Fibroblast of lung (primary cell): ENCODE data around the gene HBQ1. TPM values are rescaled to one million over a fixed set of nuclear protein-coding genes. Genes with fewer than 3 reads are reported as not detected.

Experiments used
- DNase-seq, 2 donors: peaks; one replicate each; pipeline versions ENCODE4 v3.0.0 to v3.0.0-alpha.2; 2010; ENCODE audit warnings: low read depth in 2 of 2
- H2AFZ ChIP-seq: 2 replicates; pipeline ENCODE4 v1.5.1; 2012; ENCODE audit warnings: low read length, control low read depth, inconsistent platforms
- H3K27ac ChIP-seq: 2 replicates; pipeline ENCODE4 v1.5.1; 2011; ENCODE audit warnings: low read length, control low read depth; ENCODE audit not compliant: insufficient read depth
- H3K27me3 ChIP-seq: 2 replicates; pipeline ENCODE4 v1.5.1; 2011; ENCODE audit warnings: mild to moderate bottlenecking, low read length; ENCODE audit not compliant: control insufficient read depth, insufficient read depth
- H3K36me3 ChIP-seq: 2 replicates; pipeline ENCODE4 v1.5.1; 2011; ENCODE audit warnings: low read length; ENCODE audit not compliant: control insufficient read depth, insufficient read depth
- H3K4me1 ChIP-seq: 2 replicates; pipeline ENCODE4 v1.5.1; 2011; ENCODE audit warnings: low read length; ENCODE audit not compliant: control insufficient read depth, insufficient read depth; ENCODE audit errors: extremely low read depth
- H3K4me2 ChIP-seq: 2 replicates; pipeline ENCODE4 v1.5.1; 2011; ENCODE audit warnings: low read length, control low read depth; ENCODE audit not compliant: insufficient read depth; ENCODE audit errors: extremely low read depth
- H3K4me3 ChIP-seq, 4 experiments: fragments of 200-600 bp in 1 of 4; sonication (generic) in 1 of 4; replicated peaks in 1 of 4; 2 replicates each; pipeline ENCODE4 v1.5.1; 2011 to 2016; ENCODE audit warnings: low read length in 4 of 4, low read depth in 3 of 4, mild to moderate bottlenecking in 3 of 4, control low read depth in 2 of 4, inconsistent platforms in 1 of 4, mixed read lengths in 1 of 4; ENCODE audit not compliant: insufficient read depth in 1 of 4; ENCODE audit errors: control extremely low read depth in 1 of 4
- H3K79me2 ChIP-seq: 2 replicates; pipeline ENCODE4 v1.5.1; 2012; ENCODE audit warnings: mild to moderate bottlenecking, low read length, inconsistent platforms; ENCODE audit not compliant: control insufficient read depth, insufficient read depth
- H3K9ac ChIP-seq: 2 replicates; pipeline ENCODE4 v1.5.1; 2011; ENCODE audit warnings: mild to moderate bottlenecking, low read length, control low read depth; ENCODE audit not compliant: insufficient read depth
- H3K9me3 ChIP-seq: 2 replicates; pipeline ENCODE4 v1.5.1; 2012; ENCODE audit warnings: low read depth, low read length; ENCODE audit not compliant: control insufficient read depth, insufficient read depth
- H4K20me1 ChIP-seq: 2 replicates; pipeline ENCODE4 v1.5.1; 2011; ENCODE audit warnings: low read length; ENCODE audit not compliant: control insufficient read depth, insufficient read depth; ENCODE audit errors: extremely low read depth
- EZH2 ChIP-seq: IDR thresholded peaks from 2 replicates; pipeline ENCODE4 v1.5.1; 2012; ENCODE audit warnings: low read length, control low read depth, mild to moderate bottlenecking; ENCODE audit errors: missing control alignments
- polyA plus RNA-seq, 2 donors: library from polyadenylated mRNA; depleted of rRNA in 1 of 2; stranded (reverse) in 1 of 2; unstranded in 1 of 2; fragments of >200 nt; gene quantifications; 2 replicates each; pipeline ENCODE4 v1.2.1, GENCODE V29; 2011 to 2012; ENCODE audit warnings: missing spikeins in 1 of 2
- total RNA-seq: library from RNA; depleted of rRNA; stranded (reverse); fragments of >200 nt; gene quantifications from 2 replicates; pipeline ENCODE4 v1.2.1, GENCODE V29; 2014
- TF ChIP-seq, protein P1 (sequence below), 2 donors: IDR thresholded peaks in 1 of 2; conservative IDR thresholded peaks in 1 of 2; 1 replicate in 1 of 2; 2 replicates in 1 of 2; pipeline ENCODE4 v1.5.1; 2011 to 2012; ENCODE audit warnings: low read length in 2 of 2, control low read depth in 1 of 2, inconsistent platforms in 1 of 2, low read depth in 1 of 2, mild to moderate bottlenecking in 1 of 2

The HBQ1 gene
- total and polyA plus RNA-seq, 2 donors (not counting 1 experiment from before 2014, with no cell fraction given), result not detected

- Histone ChIP-seq H2AFZ (no peak overlapping the region), H3K4me1 (no peaks in the 10 kb centered on the region), H3K27ac (no peak overlapping the region), H3K79me2 (no peaks in the 10 kb centered on the region), H3K4me3 (no peak overlapping the region), H4K20me1 (no peaks in the 10 kb centered on the region), H3K9me3 (no peaks in the 10 kb centered on the region), H3K9ac (no peak overlapping the region), H3K36me3 (peaks cover 26% of the 10 kb centered on the region), H3K4me2 (no peak overlapping the region), H3K27me3 (no peaks in the 10 kb centered on the region)
- no peak for DNase-seq
- TF ChIP-seq, protein P1, sequence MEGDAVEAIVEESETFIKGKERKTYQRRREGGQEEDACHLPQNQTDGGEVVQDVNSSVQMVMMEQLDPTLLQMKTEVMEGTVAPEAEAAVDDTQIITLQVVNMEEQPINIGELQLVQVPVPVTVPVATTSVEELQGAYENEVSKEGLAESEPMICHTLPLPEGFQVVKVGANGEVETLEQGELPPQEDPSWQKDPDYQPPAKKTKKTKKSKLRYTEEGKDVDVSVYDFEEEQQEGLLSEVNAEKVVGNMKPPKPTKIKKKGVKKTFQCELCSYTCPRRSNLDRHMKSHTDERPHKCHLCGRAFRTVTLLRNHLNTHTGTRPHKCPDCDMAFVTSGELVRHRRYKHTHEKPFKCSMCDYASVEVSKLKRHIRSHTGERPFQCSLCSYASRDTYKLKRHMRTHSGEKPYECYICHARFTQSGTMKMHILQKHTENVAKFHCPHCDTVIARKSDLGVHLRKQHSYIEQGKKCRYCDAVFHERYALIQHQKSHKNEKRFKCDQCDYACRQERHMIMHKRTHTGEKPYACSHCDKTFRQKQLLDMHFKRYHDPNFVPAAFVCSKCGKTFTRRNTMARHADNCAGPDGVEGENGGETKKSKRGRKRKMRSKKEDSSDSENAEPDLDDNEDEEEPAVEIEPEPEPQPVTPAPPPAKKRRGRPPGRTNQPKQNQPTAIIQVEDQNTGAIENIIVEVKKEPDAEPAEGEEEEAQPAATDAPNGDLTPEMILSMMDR (conservative IDR thresholded peaks at IDR 0.05 in 1 of 2, IDR thresholded peaks at IDR 0.05 in 1 of 2; ENCODE audit: low read depth in 1 of 2, low read length in 2 of 2), result no peak
Observed at GRCh38 chr16:187330-187729, 7.1 kb downstream of the HBQ1 start.

- no peaks in the 10 kb centered on the region for H4K20me1 ChIP-seq
- no peaks in the 10 kb centered on the region for H3K27me3 ChIP-seq
- no peak overlapping the region for H3K4me2 ChIP-seq
- DNase-seq, result no peak
- H3K4me3 ChIP-seq, result no peak overlapping the region
- H3K9me3 ChIP-seq, result no peaks in the 10 kb centered on the region
- H3K79me2 ChIP-seq, result no peaks in the 10 kb centered on the region
- H3K9ac ChIP-seq, result no peak overlapping the region
- no peak overlapping the region for H2AFZ ChIP-seq
- TF ChIP-seq EZH2, result no peak
- TF ChIP-seq, protein P1 (conservative IDR thresholded peaks at IDR 0.05 in 1 of 2, IDR thresholded peaks at IDR 0.05 in 1 of 2; ENCODE audit: low read depth in 1 of 2, low read length in 2 of 2), result no peak
- peaks cover 26% of the 10 kb centered on the region for H3K36me3 ChIP-seq
- no peaks in the 10 kb centered on the region for H3K4me1 ChIP-seq
- no peak overlapping the region for H3K27ac ChIP-seq
Observed at GRCh38 chr16:188674-189073, 8.4 kb downstream of the HBQ1 start.

DNA sequence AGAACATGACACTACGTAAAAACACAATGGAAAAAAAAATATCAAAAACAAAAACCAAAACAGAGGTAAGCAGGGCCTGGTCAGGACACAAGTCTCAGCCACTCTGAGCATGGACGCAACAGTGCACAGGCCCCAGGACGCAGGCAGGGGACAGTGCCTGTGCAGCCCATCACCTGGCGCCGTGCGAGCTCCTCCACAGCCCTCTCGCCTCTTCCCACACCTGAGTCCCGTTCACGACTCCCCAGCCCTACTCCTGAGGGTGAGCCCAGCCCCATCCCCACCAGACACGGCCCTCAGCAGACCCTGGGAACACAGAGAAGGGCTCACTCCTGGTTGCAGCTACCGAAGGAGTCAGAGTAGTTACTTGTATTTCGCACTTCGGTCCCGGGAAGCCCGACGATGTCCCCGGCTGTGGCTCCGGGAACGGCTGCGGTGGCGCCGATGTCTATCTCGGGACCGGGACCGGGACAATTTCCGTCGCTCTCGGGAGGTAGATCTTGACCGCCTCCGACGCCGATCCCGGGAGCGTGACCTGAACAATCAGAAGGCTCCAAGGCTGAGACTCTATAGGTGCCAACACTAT is 9.4 kb downstream of the HBQ1 start:
- Histone ChIP-seq H3K27ac (no peak overlapping the region), H3K79me2 (no peaks in the 10 kb centered on the region), H3K4me2 (no peak overlapping the region), H3K27me3 (no peaks in the 10 kb centered on the region), H3K9ac (no peak overlapping the region), H2AFZ (no peak overlapping the region), H4K20me1 (no peaks in the 10 kb centered on the region), H3K4me3 (no peak overlapping the region), H3K9me3 (no peaks in the 10 kb centered on the region), H3K4me1 (no peaks in the 10 kb centered on the region), H3K36me3 (peaks cover 30% of the 10 kb centered on the region)
- no peak for DNase-seq
- TF ChIP-seq EZH2, result no peak
- TF ChIP-seq, protein P1 (conservative IDR thresholded peaks at IDR 0.05 in 1 of 2, IDR thresholded peaks at IDR 0.05 in 1 of 2; ENCODE audit: low read depth in 1 of 2, low read length in 2 of 2), result no peak
